TTC549 (cell line): ENCODE results near the gene ADPRM.
"Not testable (repeated sequence)": the region's sequence is repeated elsewhere in the genome, so short reads cannot be mapped to it uniquely, and the experiment has no call there.

Experiments used
- FAIRE-seq: peaks from 2 replicates; lab custom pipeline; 2012; peaks lifted over from hg19 to GRCh38; lab: Jason Lieb, UNC

The ADPRM gene, protein sequence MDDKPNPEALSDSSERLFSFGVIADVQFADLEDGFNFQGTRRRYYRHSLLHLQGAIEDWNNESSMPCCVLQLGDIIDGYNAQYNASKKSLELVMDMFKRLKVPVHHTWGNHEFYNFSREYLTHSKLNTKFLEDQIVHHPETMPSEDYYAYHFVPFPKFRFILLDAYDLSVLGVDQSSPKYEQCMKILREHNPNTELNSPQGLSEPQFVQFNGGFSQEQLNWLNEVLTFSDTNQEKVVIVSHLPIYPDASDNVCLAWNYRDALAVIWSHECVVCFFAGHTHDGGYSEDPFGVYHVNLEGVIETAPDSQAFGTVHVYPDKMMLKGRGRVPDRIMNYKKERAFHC

DNA sequence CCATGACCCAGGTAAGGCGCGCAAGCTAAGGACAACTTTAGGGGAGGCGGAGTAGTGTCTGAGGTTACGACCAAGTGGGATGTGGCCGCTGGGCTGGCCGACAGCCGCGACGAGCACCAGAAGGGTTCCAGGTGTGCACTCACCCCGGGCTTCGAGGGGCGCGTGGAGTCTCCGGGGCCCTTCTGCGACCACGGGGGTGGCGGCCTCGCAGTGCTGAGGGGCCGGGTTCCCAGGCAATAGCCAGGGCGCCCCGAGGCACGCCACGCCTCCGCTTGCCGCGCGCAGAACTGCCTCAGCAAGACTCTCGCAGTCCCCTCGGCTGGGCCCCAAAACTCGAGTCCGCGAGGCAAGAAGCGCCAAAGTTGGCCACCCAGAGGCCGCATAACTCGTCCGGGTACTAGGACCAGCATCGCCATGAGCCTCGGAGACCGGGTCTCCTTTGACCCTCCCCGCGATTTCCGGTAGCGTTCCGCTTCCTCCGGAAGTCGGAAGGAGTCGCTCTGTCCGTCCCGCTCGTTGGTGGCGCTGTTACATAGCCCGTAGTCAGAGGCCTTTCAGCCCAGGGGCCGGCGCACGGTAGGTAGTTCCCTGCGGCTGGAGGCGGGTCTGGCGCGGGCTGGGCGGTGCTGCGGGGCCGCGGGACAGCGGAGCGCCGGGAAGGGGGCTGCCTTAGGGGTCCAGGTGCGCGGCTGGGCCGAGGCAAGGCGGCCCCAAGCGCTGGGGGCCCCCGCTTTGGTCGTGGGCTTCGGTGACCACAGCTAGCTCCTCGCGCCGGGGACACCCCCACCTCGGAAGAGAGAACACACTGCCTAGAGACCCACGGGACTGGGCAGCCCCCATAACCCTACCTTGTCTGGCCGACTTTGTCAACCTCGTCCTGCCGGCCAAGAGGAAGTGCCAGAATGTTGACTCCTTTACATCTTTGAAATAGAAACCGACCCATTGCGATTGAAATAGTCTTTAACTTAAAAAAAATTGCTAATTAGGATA, at the start of gene ADPRM, which contains the start of gene SCO1:
Gene ADPRM (plus strand): TSS at position 503 of the 990 bp plus-strand sequence. CDS start 7,333 bp downstream, outside the sequence.
Gene SCO1 (minus strand): TSS at position 442 of the 990 bp plus-strand sequence. CDS start 26 bp downstream, at position 416.
- no peak for FAIRE-seq

GRCh38 chr17:10648381-10648780, 49.0 kb upstream of the ADPRM start:
- FAIRE-seq: no peak

- FAIRE-seq: no peak
These were observed 48.4 kb upstream of the ADPRM start for GRCh38 chr17:10648956-10649355.

GRCh38 chr17:10649602-10650001, 47.8 kb upstream of the ADPRM start:
- no peak for FAIRE-seq

DNA sequence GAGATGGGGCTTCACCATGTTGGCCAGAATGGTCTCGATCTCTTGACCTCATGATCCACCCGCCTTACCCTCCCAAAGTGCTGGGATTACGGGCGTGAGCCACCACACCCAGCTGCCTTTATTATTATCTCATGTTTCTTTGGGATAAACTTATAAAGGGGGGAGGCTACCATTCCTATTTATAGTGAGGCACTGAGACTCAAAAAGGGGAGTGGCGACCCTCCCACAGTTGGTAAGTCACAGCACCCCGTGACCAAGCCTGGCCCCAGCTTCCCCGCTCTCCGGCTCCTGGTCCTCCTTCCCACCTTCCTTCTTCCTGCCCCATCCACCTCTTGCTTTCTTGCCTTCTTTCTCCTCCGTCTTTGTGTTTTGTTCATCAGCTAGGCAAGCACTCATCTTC, 45.5 kb upstream of the ADPRM start:
- no peak for FAIRE-seq

GRCh38 chr17:10652984-10653659, 44.3 kb upstream of the ADPRM start:
- no peak for FAIRE-seq

DNA sequence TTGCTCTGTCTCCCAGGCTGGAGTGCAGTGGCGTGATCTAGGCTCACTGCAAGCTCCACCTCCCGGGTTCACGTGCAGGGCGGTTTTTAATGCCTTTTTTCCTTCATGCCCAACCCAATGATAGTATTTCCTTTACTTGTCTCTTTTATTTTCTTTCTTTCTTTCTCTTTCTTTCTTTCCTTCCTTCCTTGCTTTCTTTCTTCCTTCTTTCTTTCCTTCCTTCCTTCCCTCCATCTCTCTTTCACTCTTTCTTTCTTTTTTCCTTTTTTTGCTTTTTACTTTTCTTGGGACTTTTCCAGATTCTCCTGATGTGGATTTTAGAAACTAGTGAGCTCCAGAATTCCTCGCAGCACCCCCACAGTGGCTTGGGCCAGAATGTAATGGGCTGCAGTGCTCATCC, 43.4 kb upstream of the ADPRM start:
- FAIRE-seq: no peak

DNA sequence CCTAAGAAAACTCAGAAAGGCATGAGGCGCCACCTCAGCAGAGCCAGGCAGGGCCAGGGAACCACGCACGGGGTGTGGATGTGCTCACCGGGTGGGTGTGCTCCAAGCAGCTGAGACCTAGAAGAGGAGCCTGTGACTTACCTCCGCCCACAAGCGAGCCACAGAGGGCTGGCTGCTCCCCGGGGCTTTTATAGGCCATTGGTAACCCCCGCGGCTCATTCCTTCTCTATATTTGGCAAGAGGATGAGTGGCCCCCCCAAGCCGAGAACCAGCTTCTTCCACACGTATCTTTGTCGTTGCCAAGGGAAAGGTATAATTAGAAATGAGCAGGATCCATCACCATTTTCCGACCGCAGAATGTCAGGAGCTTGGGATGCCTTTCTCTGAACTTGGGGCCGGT, 40.2 kb upstream of the ADPRM start, which contains the start of gene MYH3:
Gene MYH3 (minus strand): TSS at position 162 of the 400 bp plus-strand sequence. CDS start 2,245 bp downstream, outside the sequence.
- no peak for FAIRE-seq

- FAIRE-seq: no peak
These were observed 39.5 kb upstream of the ADPRM start for GRCh38 chr17:10657879-10658278.

DNA sequence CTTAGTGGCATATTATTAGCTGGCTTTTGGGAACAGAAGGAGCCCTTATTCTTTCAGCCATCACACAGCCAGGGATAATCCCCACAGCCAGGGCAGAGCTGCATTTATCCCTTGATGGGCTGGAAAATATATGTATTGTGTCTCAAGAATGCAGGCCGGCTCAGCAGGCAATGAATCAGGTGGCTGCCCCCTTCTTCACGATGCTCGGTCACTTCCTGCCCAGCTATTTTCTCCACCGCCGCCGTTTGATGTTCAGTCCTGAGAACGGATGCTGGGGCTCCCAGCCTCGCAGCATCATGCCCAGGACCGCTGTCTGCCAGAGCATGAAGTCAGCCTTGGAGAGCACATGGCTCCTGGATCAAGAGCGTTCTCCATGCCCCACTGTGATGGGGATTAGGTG, 36.0 kb upstream of the ADPRM start:
- no peak for FAIRE-seq

- FAIRE-seq: no peak
These were observed 34.2 kb upstream of the ADPRM start for GRCh38 chr17:10663231-10663630.

DNA sequence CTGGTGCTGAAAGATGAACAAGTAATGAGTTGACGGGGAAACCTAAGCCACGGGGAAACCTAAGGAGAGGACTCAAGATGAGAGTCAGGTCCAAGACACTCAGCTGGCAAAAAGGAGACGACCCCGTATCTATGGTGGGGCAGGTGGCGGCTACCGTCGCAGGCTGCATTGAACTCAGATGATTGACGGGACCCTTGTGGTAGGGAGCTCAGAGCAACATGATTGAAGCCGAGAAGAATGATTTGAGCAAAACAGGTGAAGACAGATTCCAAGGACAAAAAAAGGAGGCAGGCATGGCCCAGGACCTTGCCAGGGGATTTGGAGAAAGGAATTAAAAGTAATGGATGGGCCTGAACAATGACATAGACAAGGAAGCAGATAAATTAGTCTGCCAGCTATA, 32.8 kb upstream of the ADPRM start:
- no peak for FAIRE-seq

GRCh38 chr17:10666906-10667305, 30.5 kb upstream of the ADPRM start:
- no peak for FAIRE-seq

DNA sequence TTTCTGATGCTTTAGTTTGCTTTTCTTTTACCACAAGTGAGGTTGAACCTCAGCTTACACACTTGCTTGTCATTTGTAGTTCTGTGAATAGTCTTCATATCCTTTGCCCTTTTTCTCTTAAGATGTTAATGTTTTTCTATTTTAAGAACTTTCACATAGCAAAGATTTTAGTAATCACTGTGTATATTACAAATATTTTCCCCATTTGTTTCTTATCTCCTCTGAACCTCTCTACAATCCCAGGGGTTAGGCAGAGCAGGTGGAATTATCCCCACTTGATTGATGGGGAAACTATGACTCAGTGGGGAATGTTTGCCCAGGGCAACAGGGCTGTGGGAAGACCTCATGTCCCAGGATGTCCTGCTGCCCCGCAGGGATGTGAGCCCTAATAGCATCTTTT, 28.6 kb upstream of the ADPRM start:
- no peak for FAIRE-seq

DNA sequence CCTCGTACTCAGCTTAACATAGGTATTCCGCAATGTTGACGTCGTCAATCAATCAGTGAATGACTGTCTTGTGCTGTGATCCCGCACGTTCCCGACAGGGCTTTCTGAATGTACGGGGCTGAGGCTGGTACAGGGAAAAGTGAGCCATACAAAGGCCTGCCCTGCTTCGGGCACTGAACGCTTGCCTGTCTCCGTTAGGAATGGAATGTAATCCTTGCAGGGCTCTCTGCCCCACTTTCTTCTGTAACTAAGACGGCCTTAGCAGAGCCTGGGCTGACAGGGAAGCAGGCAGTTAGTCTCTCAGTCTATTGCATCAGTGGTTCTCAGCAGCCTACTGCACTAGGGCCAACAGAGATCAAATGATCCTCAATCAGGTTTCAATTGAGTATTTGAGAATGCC, 24.1 kb upstream of the ADPRM start:
- no peak for FAIRE-seq

DNA sequence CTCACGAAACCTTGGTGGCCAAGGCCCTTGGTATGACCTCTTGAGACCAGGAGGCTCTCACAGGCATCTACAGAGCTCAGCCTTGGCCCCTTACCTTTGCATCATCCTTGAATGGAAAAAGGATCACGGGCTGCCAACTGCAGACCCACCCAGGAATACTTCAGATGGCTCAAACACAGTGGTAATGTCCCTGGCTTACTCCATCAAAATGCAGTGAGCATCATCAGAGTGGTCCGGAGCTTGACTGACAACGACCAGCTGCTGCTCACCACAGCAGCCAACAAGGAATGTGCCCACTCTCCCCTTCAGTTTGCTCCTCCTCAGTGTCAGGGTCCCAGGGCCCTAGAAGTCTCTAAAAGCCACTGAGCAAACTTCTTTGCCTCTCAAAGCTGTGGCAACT, 22.7 kb upstream of the ADPRM start:
- no peak for FAIRE-seq

- no peak for FAIRE-seq
These were observed 15.4 kb upstream of the ADPRM start for GRCh38 chr17:10681866-10682446.

- FAIRE-seq: no peak
These were observed 13.5 kb upstream of the ADPRM start for GRCh38 chr17:10683853-10684252.

GRCh38 chr17:10687499-10687898, 9.9 kb upstream of the ADPRM start:
- FAIRE-seq: no peak

- not testable (repeated sequence) for FAIRE-seq
These were observed 1.5 kb upstream of the ADPRM start for GRCh38 chr17:10695875-10696407.

GRCh38 chr17:10698096-10698818, 863 bp downstream of the ADPRM start:
- no peak for FAIRE-seq
